Measurements from ENCODE around the gene GYG2.
"Not testable (repeated sequence)": the region's sequence is repeated elsewhere in the genome, so short reads cannot be mapped to it uniquely, and the experiment has no call there.

GYG2 gene

GRCh38 chrX:2921750-2922149 lies 93.0 kb downstream of the GYG2 start:
- no peak for TF ChIP-seq CTCF (IDR thresholded peaks at IDR 0.05)
- no peaks in the 10 kb centered on the region for H3K4me1 ChIP-seq
- no peaks in the 10 kb centered on the region for H3K79me2 ChIP-seq
- no peak overlapping the region for H2AFZ ChIP-seq
- no peaks in the 10 kb centered on the region for H3K36me3 ChIP-seq (ENCODE audit: control insufficient read depth, insufficient read depth, low read length)
- no peak overlapping the region for H3K27ac ChIP-seq
- no peak overlapping the region for H3K9ac ChIP-seq
- H3K4me3 ChIP-seq (ENCODE audit: low read depth, low read length), result no peak overlapping the region
- H3K27me3 ChIP-seq (ENCODE audit: control insufficient read depth, insufficient read depth, low read length), result no peaks in the 10 kb centered on the region
- no peak overlapping the region for H3K4me2 ChIP-seq (ENCODE audit: low read length)
- H3K9me3 ChIP-seq (ENCODE audit: control insufficient read depth, low read length), result no peaks in the 10 kb centered on the region

- TF ChIP-seq CTCF (IDR thresholded peaks at IDR 0.05), result no peak
- H3K79me2 ChIP-seq, result no peaks in the 10 kb centered on the region
Measured at GRCh38 chrX:2924151-2924550, 95.4 kb downstream of the GYG2 start.

GRCh38 chrX:2926255-2926654 lies 97.5 kb downstream of the GYG2 start:
- H3K4me2 ChIP-seq (ENCODE audit: low read length); H3K79me2 ChIP-seq; H3K27me3 ChIP-seq (ENCODE audit: control insufficient read depth, insufficient read depth, low read length); H2AFZ ChIP-seq; H3K9ac ChIP-seq; H3K36me3 ChIP-seq (ENCODE audit: control insufficient read depth, insufficient read depth, low read length); H3K27ac ChIP-seq; H3K4me1 ChIP-seq; H3K4me3 ChIP-seq (ENCODE audit: low read depth, low read length); H3K9me3 ChIP-seq (ENCODE audit: control insufficient read depth, low read length): not testable (repeated sequence)

More at GRCh38 chrX:2924151-2924550, 95.4 kb downstream of the GYG2 start:
- H3K4me1 ChIP-seq, result no peaks in the 10 kb centered on the region
- no peaks in the 10 kb centered on the region for H3K27me3 ChIP-seq (ENCODE audit: control insufficient read depth, insufficient read depth, low read length)
- no peaks in the 10 kb centered on the region for H3K36me3 ChIP-seq (ENCODE audit: control insufficient read depth, insufficient read depth, low read length)
- H3K4me3 ChIP-seq (ENCODE audit: low read depth, low read length), result no peak overlapping the region
- H2AFZ ChIP-seq, result no peak overlapping the region
- no peak overlapping the region for H3K4me2 ChIP-seq (ENCODE audit: low read length)
- H3K9me3 ChIP-seq (ENCODE audit: control insufficient read depth, low read length), result no peaks in the 10 kb centered on the region
- H3K27ac ChIP-seq, result no peak overlapping the region
- H3K9ac ChIP-seq, result no peak overlapping the region

- Histone ChIP-seq H3K27ac (no peak overlapping the region), H3K4me2 (ENCODE audit: low read length) (no peak overlapping the region), H3K36me3 (ENCODE audit: control insufficient read depth, insufficient read depth, low read length) (no peaks in the 10 kb centered on the region), H3K4me3 (ENCODE audit: low read depth, low read length) (no peak overlapping the region), H2AFZ (no peak overlapping the region), H3K4me1 (no peaks in the 10 kb centered on the region), H3K9ac (no peak overlapping the region), H3K79me2 (no peaks in the 10 kb centered on the region), H3K9me3 (ENCODE audit: control insufficient read depth, low read length) (no peaks in the 10 kb centered on the region), H3K27me3 (ENCODE audit: control insufficient read depth, insufficient read depth, low read length) (no peaks in the 10 kb centered on the region)
- TF ChIP-seq CTCF (IDR thresholded peaks at IDR 0.05), result no peak
Measured at GRCh38 chrX:2926664-2927275, 98.0 kb downstream of the GYG2 start.

- H3K4me2 ChIP-seq (ENCODE audit: low read length), result no peak overlapping the region
- no peaks in the 10 kb centered on the region for H3K4me1 ChIP-seq
- H3K9me3 ChIP-seq (ENCODE audit: control insufficient read depth, low read length), result no peaks in the 10 kb centered on the region
- no peaks in the 10 kb centered on the region for H3K27me3 ChIP-seq (ENCODE audit: control insufficient read depth, insufficient read depth, low read length)
- no peaks in the 10 kb centered on the region for H3K79me2 ChIP-seq
- no peak overlapping the region for H3K9ac ChIP-seq
- H3K4me3 ChIP-seq (ENCODE audit: low read depth, low read length), result peak overlapping the region; percentile 5
- H3K36me3 ChIP-seq (ENCODE audit: control insufficient read depth, insufficient read depth, low read length), result no peaks in the 10 kb centered on the region
- no peak for TF ChIP-seq CTCF (IDR thresholded peaks at IDR 0.05)
- H2AFZ ChIP-seq, result peak overlapping the region; percentile 86
- H3K27ac ChIP-seq, result peak overlapping the region; percentile 42
Measured at GRCh38 chrX:2928191-2928582, 99.5 kb downstream of the GYG2 start.
